GM21825 (cell line): Measurements from ENCODE around the gene GSAP.
"Not testable (repeated sequence)": the region's sequence is repeated elsewhere in the genome, so short reads cannot be mapped to it uniquely, and the experiment has no call there.

ENCODE experiments used
- ATAC-seq: cut with Tn5 transposase; IDR thresholded peaks from one replicate; pipeline ENCODE4 v1.9.1; 2021; ENCODE audit warnings: mild to moderate bottlenecking, moderate library complexity; ENCODE audit not compliant: unreplicated experiment

The GSAP gene

GRCh38 chr7:77293046-77293445 lies 123.1 kb downstream of the GSAP start:
- ATAC-seq, result no peak

DNA sequence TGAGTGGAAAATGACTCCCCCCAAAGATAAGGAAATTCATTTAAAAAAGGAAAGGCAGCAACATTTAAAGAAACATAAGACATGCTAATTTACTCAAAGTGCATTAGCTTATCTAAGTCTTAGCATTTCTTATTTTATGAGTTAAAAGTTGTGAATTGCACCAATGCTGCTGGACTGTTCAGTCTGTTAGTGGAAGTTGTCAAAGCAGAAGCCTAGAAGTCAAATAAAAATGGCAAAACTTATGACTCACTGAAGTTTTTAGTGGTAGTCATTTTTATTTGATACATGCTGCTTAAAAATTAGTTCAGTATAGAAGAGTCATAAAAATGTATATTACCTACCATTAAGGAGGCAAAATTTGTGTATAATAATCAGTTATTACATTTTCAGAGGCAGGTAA lies 125.7 kb downstream of the GSAP start:
- ATAC-seq, result no peak

GRCh38 chr7:77289387-77289786 lies 126.8 kb downstream of the GSAP start:
- ATAC-seq, result no peak

- ATAC-seq, result no peak
These were observed 127.4 kb downstream of the GSAP start for GRCh38 chr7:77288676-77289320.

- ATAC-seq, result no peak
These were observed 131.5 kb downstream of the GSAP start for GRCh38 chr7:77284616-77285015.

DNA sequence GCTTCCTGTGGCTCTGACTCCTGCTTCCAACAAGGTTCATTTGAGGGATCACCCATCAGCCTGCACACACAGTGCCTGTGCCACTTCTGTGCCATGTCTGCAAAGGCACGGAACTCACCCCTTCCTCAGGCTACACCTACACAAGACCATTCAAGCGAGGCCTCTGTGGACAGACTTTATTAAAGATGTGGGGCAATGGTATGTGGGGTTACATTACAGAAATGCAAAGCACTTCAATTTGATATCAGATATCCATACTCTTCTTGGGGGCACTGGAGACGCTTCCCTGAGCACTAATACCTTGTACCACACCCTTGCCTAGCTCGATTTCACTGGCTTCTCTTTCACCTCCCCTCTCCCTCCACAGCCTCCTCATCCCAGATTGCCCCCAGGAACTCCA lies 132.1 kb downstream of the GSAP start:
- ATAC-seq, result no peak

- ATAC-seq, result no peak
These were observed 133.3 kb downstream of the GSAP start for GRCh38 chr7:77282897-77283296.

GRCh38 chr7:77281780-77282478 lies 134.2 kb downstream of the GSAP start:
- ATAC-seq, result no peak

GRCh38 chr7:77276120-77276519 lies 140.0 kb downstream of the GSAP start:
- ATAC-seq, result no peak

DNA sequence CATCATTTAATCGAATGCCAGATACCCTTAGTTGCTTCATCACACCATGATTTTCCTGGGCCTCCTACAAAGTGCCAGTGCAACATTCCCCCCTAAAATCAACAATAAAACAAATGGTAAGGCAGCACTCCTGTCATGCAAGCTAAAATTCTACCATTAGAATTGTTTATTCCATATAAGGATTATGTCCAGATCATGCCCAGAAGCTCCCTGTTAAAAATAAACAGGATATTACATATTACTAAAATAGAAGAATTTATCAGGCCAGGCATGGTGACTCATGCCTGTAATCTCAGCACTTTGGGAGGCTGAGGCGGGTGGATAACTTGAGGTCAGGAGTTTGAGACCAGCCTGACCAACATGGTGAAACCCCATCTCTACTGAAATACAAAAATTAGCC lies 140.5 kb downstream of the GSAP start:
- not testable (repeated sequence) for ATAC-seq

GRCh38 chr7:77271766-77272165 lies 144.4 kb downstream of the GSAP start:
- ATAC-seq, result no peak

GRCh38 chr7:77270094-77270480 lies 146.1 kb downstream of the GSAP start:
- no peak for ATAC-seq

- peak; percentile 78 for ATAC-seq
These were observed 146.6 kb downstream of the GSAP start for GRCh38 chr7:77269360-77270093.

GRCh38 chr7:77266291-77266794 lies 149.8 kb downstream of the GSAP start:
- ATAC-seq, result peak; percentile 81

DNA sequence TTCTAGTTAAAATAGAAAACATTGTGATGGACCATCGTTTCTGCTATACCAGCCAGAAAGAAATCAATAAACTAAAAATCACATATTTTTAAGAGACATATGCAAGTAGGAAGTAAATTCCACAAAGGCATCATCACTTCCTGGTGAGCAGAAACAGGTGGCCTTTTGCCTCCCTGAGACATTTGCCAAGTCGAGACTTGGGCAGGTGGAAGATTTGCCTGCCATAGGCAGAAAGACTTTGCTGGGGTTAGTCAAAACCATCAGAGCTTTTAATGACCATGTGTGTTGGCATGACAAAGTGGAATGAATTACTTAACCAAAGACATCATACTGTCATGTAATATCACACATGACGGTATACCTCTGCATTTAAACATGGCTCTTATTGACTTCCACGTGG lies 150.5 kb downstream of the GSAP start:
- no peak for ATAC-seq

GRCh38 chr7:77262316-77262715 lies 153.8 kb downstream of the GSAP start:
- ATAC-seq, result no peak
